Measurements from ENCODE around the gene PTBP3. TPM values are rescaled to one million over a fixed set of nuclear protein-coding genes. Genes with fewer than 3 reads are reported as not detected.

Gene PTBP3
- total RNA-seq, 1 donor from 2014 or later, result 21.3 TPM

- DNase-seq (ENCODE audit: low spot score in 2 of 2), result no peak
- no peak overlapping the region for H3K4me3 ChIP-seq
- TF ChIP-seq CTCF (IDR thresholded peaks at IDR 0.05), result no peak
- no peaks in the 10 kb centered on the region for H3K27me3 ChIP-seq
- no peaks in the 10 kb centered on the region for H3K9me3 ChIP-seq
- intact Hi-C loops (cut with DNase I), result loop anchor here (5.0 to 10.0 kb wide), 2 partner anchors 162 to 279 kb away; partner anchors contain the start of gene UGCG
- no peak overlapping the region for H3K27ac ChIP-seq
- peaks cover 0 to 6% of the 10 kb centered on the region in 2 donors for H3K4me1 ChIP-seq
- H3K36me3 ChIP-seq, result no peaks in the 10 kb centered on the region
These were observed 156.9 kb downstream of the PTBP3 start for GRCh38 chr9:112176524-112176923.

DNA sequence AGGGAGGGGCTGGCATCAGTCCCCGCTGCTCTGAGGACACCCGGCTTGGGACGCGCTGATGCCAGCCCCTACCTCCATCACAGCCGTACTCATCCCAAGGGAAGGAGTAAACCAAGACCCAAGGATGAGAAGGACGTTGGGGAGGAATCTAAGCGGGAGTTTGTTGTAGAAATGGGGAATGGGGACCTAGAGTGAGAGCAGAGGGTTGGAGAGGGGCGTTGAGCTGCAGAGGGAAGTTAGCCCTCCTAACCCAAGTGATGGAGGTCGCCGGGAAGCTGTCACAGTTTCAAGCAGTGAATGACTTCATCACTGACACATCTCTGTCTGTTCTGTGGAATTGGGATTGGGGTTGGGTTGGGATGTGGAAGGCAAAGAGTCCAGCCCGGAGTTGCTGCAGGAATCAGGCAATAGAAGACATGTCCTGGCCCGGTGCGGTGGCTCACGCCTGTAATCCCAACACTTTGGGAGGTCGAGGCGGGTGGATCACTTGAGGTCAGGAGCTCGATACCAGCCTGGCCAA lies 157.6 kb downstream of the PTBP3 start:
- peak overlapping the region in 1 of 2 donors; percentile 78 for H3K4me3 ChIP-seq
- H3K4me1 ChIP-seq, result peaks cover 0 to 6% of the 10 kb centered on the region in 2 donors
- TF ChIP-seq CTCF (IDR thresholded peaks at IDR 0.05), result no peak
- intact Hi-C loops (cut with DNase I), result loop anchor here (1.0 to 10.0 kb wide), 3 partner anchors 157 to 279 kb away; partner anchors contain the start of genes PTBP3 and UGCG
- no peaks in the 10 kb centered on the region for H3K36me3 ChIP-seq
- H3K27me3 ChIP-seq, result no peaks in the 10 kb centered on the region
- H3K27ac ChIP-seq, result no peak overlapping the region
- no peak for DNase-seq (ENCODE audit: low spot score in 2 of 2)
- H3K9me3 ChIP-seq, result no peaks in the 10 kb centered on the region

- Histone ChIP-seq H3K27ac (peak within 1 kb of the TSS; percentile 12 to 43), H3K36me3 (no peaks in the 10 kb centered on the region), H3K4me1 (peaks cover 0 to 6% of the 10 kb centered on the region in 2 donors), H3K27me3 (no peaks in the 10 kb centered on the region), H3K9me3 (no peaks in the 10 kb centered on the region), H3K4me3 (peak within 1 kb of the TSS; percentile 76 to 78)
- intact Hi-C loops (cut with DNase I), result loop anchor here (1.0 to 10.0 kb wide), 3 partner anchors 158 to 278 kb away; partner anchors contain the start of genes PTBP3 and UGCG
- no peak for TF ChIP-seq CTCF (IDR thresholded peaks at IDR 0.05)
- peak in 1 of 2 donors; percentile 70 for DNase-seq (ENCODE audit: low spot score in 2 of 2)
These were observed 158.2 kb downstream of the PTBP3 start, which contains the start of gene SUSD1 for GRCh38 chr9:112174965-112175795. SUSD1 (minus strand) TSS chr9:112175297; CDS start chr9:112175235, 62 bp downstream.

DNA sequence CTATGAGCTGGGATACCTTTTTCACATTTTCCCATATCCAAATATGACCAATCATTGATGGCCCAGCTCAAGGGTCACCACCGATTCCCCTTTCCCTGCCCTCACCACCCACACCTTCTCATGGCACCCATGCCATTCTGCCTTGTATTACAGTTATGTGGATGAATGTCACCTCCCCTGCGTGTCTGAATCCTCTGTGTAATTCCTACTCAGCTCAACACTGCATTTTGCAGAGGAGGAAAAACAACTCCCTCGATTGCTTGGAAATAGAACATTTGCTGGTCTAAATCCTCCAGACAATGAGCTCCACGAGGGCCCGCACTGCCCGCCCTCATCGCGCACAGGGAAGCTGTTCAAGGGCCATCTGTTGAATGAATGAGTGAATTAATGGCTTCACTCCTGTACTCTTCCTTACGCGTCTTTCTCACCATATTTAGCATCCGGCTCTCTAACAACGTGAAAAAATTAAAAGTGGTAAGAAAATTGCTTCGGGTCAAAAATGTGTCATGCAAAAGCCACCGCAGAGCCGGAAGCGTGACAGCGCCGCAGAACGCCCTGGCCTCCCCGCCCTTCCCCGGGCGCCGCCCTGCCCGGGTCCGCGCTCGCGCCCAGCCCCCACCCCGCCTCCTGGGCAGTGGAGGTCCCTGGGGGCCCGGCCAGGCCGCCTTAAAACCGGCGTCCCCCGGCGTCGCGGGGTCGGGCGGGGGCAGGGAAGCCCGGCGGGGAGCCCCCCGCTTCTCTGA lies 159.0 kb downstream of the PTBP3 start:
- H3K4me1 ChIP-seq, result peaks cover 0 to 6% of the 10 kb centered on the region in 2 donors
- no peaks in the 10 kb centered on the region for H3K36me3 ChIP-seq
- TF ChIP-seq CTCF (IDR thresholded peaks at IDR 0.05), result no peak
- peak overlapping the region; percentile 76 to 78 for H3K4me3 ChIP-seq
- H3K27me3 ChIP-seq, result no peaks in the 10 kb centered on the region
- peak overlapping the region; percentile 12 to 43 for H3K27ac ChIP-seq
- intact Hi-C loops (cut with DNase I), result loop anchor here (10.0 kb wide), 1 partner anchor 160 kb away; no protein-coding TSS in a partner anchor
- peak in 1 of 2 donors; percentile 83 for DNase-seq (ENCODE audit: low spot score in 2 of 2)
- H3K9me3 ChIP-seq, result no peaks in the 10 kb centered on the region

DNA sequence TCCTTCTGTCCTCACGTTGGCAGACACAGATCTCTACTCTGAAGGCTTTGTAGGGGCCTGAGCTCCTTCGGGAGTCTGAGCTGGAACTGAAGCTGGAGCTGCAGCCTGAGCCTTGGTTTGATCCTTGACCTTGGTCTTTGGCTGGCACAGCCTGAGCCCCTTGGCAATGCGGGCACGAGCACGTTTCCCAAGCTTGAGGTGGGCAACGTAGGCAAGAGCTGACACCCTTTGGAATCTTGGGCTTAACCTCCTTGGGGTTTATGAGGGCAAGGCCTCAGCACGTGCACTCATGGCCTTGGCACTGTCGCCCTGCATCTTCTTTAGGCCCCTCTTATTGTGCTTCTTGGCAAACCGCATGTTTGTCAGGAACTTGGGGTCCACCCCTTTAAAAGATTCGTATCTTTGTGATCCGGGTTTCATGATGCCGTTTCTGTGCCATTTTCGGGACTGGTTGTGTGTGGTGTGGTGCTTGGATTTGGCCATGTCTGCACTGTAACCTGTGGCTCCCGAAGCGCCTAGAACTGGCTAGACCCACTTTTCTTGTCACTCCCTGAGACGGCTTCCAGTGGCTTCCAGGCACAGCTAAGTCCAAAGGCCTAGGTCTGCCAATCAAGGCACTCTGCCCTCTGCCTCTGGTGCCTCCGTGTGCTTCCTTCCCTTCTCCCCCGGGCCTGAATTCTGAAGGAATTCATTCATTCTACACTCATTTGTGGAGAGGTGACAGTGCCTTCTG lies 159.8 kb downstream of the PTBP3 start:
- intact Hi-C loops (cut with DNase I), result loop anchor here (10.0 kb wide), 1 partner anchor 159 kb away; no protein-coding TSS in a partner anchor
- H3K27me3 ChIP-seq, result no peaks in the 10 kb centered on the region
- H3K4me3 ChIP-seq, result peak overlapping the region in 1 of 2 donors; percentile 76
- H3K36me3 ChIP-seq, result no peaks in the 10 kb centered on the region
- DNase-seq (ENCODE audit: low spot score in 2 of 2), result no peak
- no peaks in the 10 kb centered on the region for H3K9me3 ChIP-seq
- peaks cover 0 to 6% of the 10 kb centered on the region in 2 donors for H3K4me1 ChIP-seq
- TF ChIP-seq CTCF (IDR thresholded peaks at IDR 0.05), result no peak
- no peak overlapping the region for H3K27ac ChIP-seq
